ENCODE measurements around the gene RARA.

The RARA gene

GRCh38 chr17:40349477-40349894 is 40.5 kb downstream of the RARA start:
- Histone ChIP-seq H3K9ac (ENCODE audit: low read length in 5 of 5) (no peak overlapping the region), H3K27ac (ENCODE audit: low read depth, low read length) (peak overlapping the region; percentile 6), H3K4me3 (ENCODE audit: low read depth in 1 of 5, low read length in 5 of 5) (peak overlapping the region in 1 of 5 donors; percentile 28), H3K9me3 (ENCODE audit: control insufficient read depth in 5 of 5, low read length in 5 of 5) (no peaks in the 10 kb centered on the region), H3K27me3 (ENCODE audit: control insufficient read depth in 5 of 5, insufficient read depth in 4 of 5, low read length in 5 of 5) (no peaks in the 10 kb centered on the region), H3K36me3 (ENCODE audit: control insufficient read depth in 5 of 5, insufficient read depth in 5 of 5, low read length in 5 of 5) (peaks cover 0 to 60% (median 42%) of the 10 kb centered on the region in 5 donors), H3K4me1 (ENCODE audit: control insufficient read depth in 5 of 5, insufficient read depth in 5 of 5, low read length in 5 of 5) (peaks cover 30 to 66% (median 62%) of the 10 kb centered on the region in 5 donors)

DNA sequence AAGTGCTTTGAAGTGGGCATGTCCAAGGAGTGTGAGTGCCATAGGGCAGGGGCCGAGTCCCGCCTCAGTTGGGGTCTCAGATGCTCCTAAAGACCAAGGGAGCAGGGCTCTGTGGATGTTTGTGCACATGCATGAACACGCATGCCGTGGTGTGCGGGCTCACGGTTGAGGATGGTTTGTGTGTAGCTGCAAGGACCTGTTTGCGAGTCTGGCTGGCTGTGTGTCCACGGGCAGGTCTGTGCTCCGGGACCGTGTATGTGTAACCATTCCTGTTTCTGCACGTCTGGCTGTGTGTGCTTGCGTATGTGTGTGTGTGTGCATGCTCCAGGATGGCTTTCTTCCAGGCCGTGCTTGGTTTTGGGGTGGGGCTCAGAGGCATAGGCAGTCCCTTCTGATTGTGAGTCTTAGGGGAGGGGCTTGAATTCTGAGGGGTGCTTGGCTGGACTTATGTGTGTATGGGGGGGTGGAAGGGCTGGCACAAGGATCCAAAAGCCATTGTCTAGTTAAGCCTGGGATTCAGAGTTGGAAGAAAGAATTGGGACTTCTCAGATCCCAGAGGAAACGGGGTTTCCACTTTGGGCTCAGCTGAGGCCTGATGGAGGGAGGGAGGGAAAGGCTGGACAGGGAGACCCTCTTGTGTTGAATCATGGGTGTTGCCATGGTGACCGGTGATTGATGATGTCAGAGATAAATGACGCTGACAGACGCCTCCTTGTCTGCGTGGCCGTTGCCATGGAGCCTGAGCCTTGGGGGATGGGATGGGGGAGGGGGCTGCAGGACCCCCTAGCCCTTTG is 41.1 kb downstream of the RARA start:
- peak overlapping the region in 2 of 5 donors; percentile 5 to 28 for H3K4me3 ChIP-seq (ENCODE audit: low read depth in 1 of 5, low read length in 5 of 5)
- no peaks in the 10 kb centered on the region for H3K9me3 ChIP-seq (ENCODE audit: control insufficient read depth in 5 of 5, low read length in 5 of 5)
- no peaks in the 10 kb centered on the region for H3K27me3 ChIP-seq (ENCODE audit: control insufficient read depth in 5 of 5, insufficient read depth in 4 of 5, low read length in 5 of 5)
- H3K9ac ChIP-seq (ENCODE audit: low read length in 5 of 5) = peak overlapping the region in 1 of 5 donors; percentile 42
- peaks cover 0 to 66% (median 46%) of the 10 kb centered on the region in 5 donors for H3K36me3 ChIP-seq (ENCODE audit: control insufficient read depth in 5 of 5, insufficient read depth in 5 of 5, low read length in 5 of 5)
- H3K27ac ChIP-seq (ENCODE audit: low read depth, low read length) = no peak overlapping the region
- peaks cover 27 to 66% (median 61%) of the 10 kb centered on the region in 5 donors for H3K4me1 ChIP-seq (ENCODE audit: control insufficient read depth in 5 of 5, insufficient read depth in 5 of 5, low read length in 5 of 5)

GRCh38 chr17:40350689-40351358 is 41.8 kb downstream of the RARA start:
- H3K4me1 ChIP-seq (ENCODE audit: control insufficient read depth in 5 of 5, insufficient read depth in 5 of 5, low read length in 5 of 5) = peaks cover 25 to 66% (median 60%) of the 10 kb centered on the region in 5 donors
- H3K9ac ChIP-seq (ENCODE audit: low read length in 5 of 5) = no peak overlapping the region
- H3K27me3 ChIP-seq (ENCODE audit: control insufficient read depth in 5 of 5, insufficient read depth in 4 of 5, low read length in 5 of 5) = no peaks in the 10 kb centered on the region
- no peak overlapping the region for H3K27ac ChIP-seq (ENCODE audit: low read depth, low read length)
- no peak overlapping the region for H3K4me3 ChIP-seq (ENCODE audit: low read depth in 1 of 5, low read length in 5 of 5)
- no peaks in the 10 kb centered on the region for H3K9me3 ChIP-seq (ENCODE audit: control insufficient read depth in 5 of 5, low read length in 5 of 5)
- H3K36me3 ChIP-seq (ENCODE audit: control insufficient read depth in 5 of 5, insufficient read depth in 5 of 5, low read length in 5 of 5) = peaks cover 0 to 73% (median 51%) of the 10 kb centered on the region in 5 donors

DNA sequence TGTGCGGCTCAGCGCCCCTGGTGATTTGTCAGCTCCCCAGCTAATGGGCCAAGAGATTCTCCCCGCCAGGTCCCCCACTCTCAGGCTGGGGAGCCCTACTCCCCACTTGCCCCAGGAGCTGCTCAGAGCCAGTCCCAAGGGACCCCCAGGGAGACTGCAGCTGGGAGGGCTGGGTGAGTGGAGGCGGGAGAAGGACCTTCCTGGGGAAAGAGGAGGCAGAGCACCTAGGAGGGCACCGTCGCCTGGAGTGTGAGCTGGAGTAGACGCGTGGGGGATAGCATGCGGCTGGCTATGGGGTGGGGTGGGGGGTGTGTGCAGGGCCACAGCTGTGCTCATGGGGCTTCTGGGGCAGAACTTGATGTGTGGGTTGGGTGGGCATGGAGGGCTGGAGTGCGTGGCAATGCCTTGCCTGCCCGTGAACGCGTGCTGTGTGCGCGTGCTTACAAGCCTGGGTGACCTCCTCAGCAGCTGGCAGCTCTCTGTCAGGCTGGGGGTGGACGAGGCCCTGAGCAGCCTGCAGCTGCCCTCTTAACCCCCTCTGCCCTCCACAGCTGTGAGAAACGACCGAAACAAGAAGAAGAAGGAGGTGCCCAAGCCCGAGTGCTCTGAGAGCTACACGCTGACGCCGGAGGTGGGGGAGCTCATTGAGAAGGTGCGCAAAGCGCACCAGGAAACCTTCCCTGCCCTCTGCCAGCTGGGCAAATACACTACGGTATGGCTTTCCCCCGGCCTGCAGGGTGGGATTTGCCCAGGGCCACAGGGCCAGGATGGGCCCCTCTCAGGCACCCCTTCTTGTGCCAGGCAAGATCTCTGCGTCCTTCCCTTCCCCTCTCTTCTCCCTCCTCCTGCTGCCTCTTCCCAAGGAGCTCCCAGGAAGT is 42.6 kb downstream of the RARA start:
- H3K27me3 ChIP-seq (ENCODE audit: control insufficient read depth in 5 of 5, insufficient read depth in 4 of 5, low read length in 5 of 5) = no peaks in the 10 kb centered on the region
- no peak overlapping the region for H3K27ac ChIP-seq (ENCODE audit: low read depth, low read length)
- H3K9ac ChIP-seq (ENCODE audit: low read length in 5 of 5) = no peak overlapping the region
- peaks cover 0 to 79% (median 55%) of the 10 kb centered on the region in 5 donors for H3K36me3 ChIP-seq (ENCODE audit: control insufficient read depth in 5 of 5, insufficient read depth in 5 of 5, low read length in 5 of 5)
- H3K4me3 ChIP-seq (ENCODE audit: low read depth in 1 of 5, low read length in 5 of 5) = no peak overlapping the region
- H3K9me3 ChIP-seq (ENCODE audit: control insufficient read depth in 5 of 5, low read length in 5 of 5) = no peaks in the 10 kb centered on the region
- H3K4me1 ChIP-seq (ENCODE audit: control insufficient read depth in 5 of 5, insufficient read depth in 5 of 5, low read length in 5 of 5) = peaks cover 22 to 58% (median 53%) of the 10 kb centered on the region in 5 donors

DNA sequence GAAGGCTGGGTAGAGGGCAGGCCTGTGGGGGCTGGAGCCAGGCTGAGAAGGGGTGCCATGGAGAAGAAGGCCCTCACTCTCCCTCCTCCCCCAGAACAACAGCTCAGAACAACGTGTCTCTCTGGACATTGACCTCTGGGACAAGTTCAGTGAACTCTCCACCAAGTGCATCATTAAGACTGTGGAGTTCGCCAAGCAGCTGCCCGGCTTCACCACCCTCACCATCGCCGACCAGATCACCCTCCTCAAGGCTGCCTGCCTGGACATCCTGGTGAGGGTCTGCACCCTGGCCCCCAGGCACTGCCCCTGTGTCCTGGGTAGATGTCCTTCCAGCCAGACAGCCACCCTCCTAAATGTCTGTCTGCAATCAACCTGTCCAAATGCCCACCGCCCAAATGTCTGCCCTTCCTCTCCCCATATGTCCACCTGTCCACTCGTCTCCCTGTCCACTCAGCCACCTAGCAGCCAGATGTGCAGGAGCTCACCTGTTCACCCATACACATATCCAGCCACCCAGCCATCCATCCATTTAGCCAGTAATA is 43.3 kb downstream of the RARA start:
- peaks cover 0 to 79% (median 55%) of the 10 kb centered on the region in 5 donors for H3K36me3 ChIP-seq (ENCODE audit: control insufficient read depth in 5 of 5, insufficient read depth in 5 of 5, low read length in 5 of 5)

DNA sequence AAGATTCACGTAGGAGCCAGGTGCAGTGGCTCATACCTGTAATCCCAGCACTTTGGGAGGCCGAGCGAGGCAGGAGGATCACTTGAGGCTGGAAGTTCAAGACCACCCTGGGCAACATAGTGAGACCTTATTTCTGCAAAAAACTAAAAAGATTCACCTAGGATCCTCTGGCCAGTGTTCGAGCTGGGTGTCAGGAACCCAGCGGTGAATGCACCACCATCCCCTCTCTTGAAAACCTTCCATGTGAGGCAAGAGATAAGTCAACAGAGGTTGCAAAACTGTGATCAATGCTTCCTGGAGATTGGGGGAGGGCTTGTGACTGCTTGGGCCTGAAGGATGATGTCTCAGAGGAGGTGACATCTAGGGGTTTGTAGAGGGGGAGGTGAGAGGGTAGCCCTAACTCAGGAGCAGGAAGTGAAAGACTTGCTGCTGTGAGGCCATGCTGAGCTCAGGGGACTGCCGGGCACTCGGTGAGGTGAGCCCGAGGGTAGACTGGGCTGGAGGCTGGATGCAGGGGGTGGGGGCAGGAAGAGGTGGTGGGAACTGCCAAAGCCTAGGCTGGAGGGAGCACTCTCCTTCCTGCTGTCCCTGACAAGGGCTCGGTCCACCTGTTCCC is 43.9 kb downstream of the RARA start:
- Histone ChIP-seq H3K9ac (ENCODE audit: low read length in 5 of 5) (no peak overlapping the region), H3K4me3 (ENCODE audit: low read depth in 1 of 5, low read length in 5 of 5) (no peak overlapping the region), H3K27ac (ENCODE audit: low read depth, low read length) (no peak overlapping the region), H3K36me3 (ENCODE audit: control insufficient read depth in 5 of 5, insufficient read depth in 5 of 5, low read length in 5 of 5) (peaks cover 0 to 79% (median 55%) of the 10 kb centered on the region in 5 donors), H3K27me3 (ENCODE audit: control insufficient read depth in 5 of 5, insufficient read depth in 4 of 5, low read length in 5 of 5) (no peaks in the 10 kb centered on the region), H3K4me1 (ENCODE audit: control insufficient read depth in 5 of 5, insufficient read depth in 5 of 5, low read length in 5 of 5) (peaks cover 17 to 46% (median 40%) of the 10 kb centered on the region in 5 donors), H3K9me3 (ENCODE audit: control insufficient read depth in 5 of 5, low read length in 5 of 5) (no peaks in the 10 kb centered on the region)

More for the DNA sequence above, 43.3 kb downstream of the RARA start:
- H3K9me3 ChIP-seq (ENCODE audit: control insufficient read depth in 5 of 5, low read length in 5 of 5) = no peaks in the 10 kb centered on the region
- H3K27ac ChIP-seq (ENCODE audit: low read depth, low read length) = no peak overlapping the region
- H3K9ac ChIP-seq (ENCODE audit: low read length in 5 of 5) = no peak overlapping the region
- H3K4me1 ChIP-seq (ENCODE audit: control insufficient read depth in 5 of 5, insufficient read depth in 5 of 5, low read length in 5 of 5) = peaks cover 17 to 51% (median 45%) of the 10 kb centered on the region in 5 donors
- H3K27me3 ChIP-seq (ENCODE audit: control insufficient read depth in 5 of 5, insufficient read depth in 4 of 5, low read length in 5 of 5) = no peaks in the 10 kb centered on the region
- H3K4me3 ChIP-seq (ENCODE audit: low read depth in 1 of 5, low read length in 5 of 5) = no peak overlapping the region

GRCh38 chr17:40354221-40355122 is 45.5 kb downstream of the RARA start:
- H3K4me3 ChIP-seq (ENCODE audit: low read depth in 1 of 5, low read length in 5 of 5) = no peak overlapping the region
- no peaks in the 10 kb centered on the region for H3K27me3 ChIP-seq (ENCODE audit: control insufficient read depth in 5 of 5, insufficient read depth in 4 of 5, low read length in 5 of 5)
- peaks cover 5 to 30% (median 29%) of the 10 kb centered on the region in 5 donors for H3K4me1 ChIP-seq (ENCODE audit: control insufficient read depth in 5 of 5, insufficient read depth in 5 of 5, low read length in 5 of 5)
- H3K27ac ChIP-seq (ENCODE audit: low read depth, low read length) = no peak overlapping the region
- peaks cover 0 to 65% (median 49%) of the 10 kb centered on the region in 5 donors for H3K36me3 ChIP-seq (ENCODE audit: control insufficient read depth in 5 of 5, insufficient read depth in 5 of 5, low read length in 5 of 5)
- H3K9ac ChIP-seq (ENCODE audit: low read length in 5 of 5) = no peak overlapping the region
- H3K9me3 ChIP-seq (ENCODE audit: control insufficient read depth in 5 of 5, low read length in 5 of 5) = no peaks in the 10 kb centered on the region

GRCh38 chr17:40355123-40355803 is 46.3 kb downstream of the RARA start:
- no peak overlapping the region for H3K9ac ChIP-seq (ENCODE audit: low read length in 5 of 5)
- H3K4me3 ChIP-seq (ENCODE audit: low read depth in 1 of 5, low read length in 5 of 5) = no peak overlapping the region
- H3K4me1 ChIP-seq (ENCODE audit: control insufficient read depth in 5 of 5, insufficient read depth in 5 of 5, low read length in 5 of 5) = peaks cover 0 to 23% (median 21%) of the 10 kb centered on the region in 5 donors
- H3K36me3 ChIP-seq (ENCODE audit: control insufficient read depth in 5 of 5, insufficient read depth in 5 of 5, low read length in 5 of 5) = peaks cover 0 to 57% (median 42%) of the 10 kb centered on the region in 5 donors
- H3K9me3 ChIP-seq (ENCODE audit: control insufficient read depth in 5 of 5, low read length in 5 of 5) = no peaks in the 10 kb centered on the region
- H3K27ac ChIP-seq (ENCODE audit: low read depth, low read length) = no peak overlapping the region
- no peaks in the 10 kb centered on the region for H3K27me3 ChIP-seq (ENCODE audit: control insufficient read depth in 5 of 5, insufficient read depth in 4 of 5, low read length in 5 of 5)
